Stimulated activated CD8-positive, alpha-beta memory T cell treated with anti-CD3 and anti-CD28 coated beads, Interleukin-4, amount 100 ng/mL, for 1 hour (primary cell): ENCODE results near the gene PHACTR3.

Experiments
- DNase-seq, 2 donors: peaks; one replicate each; pipeline ENCODE4 v3.0.0-alpha.2; 2020; ENCODE audit warnings: low read depth in 2 of 2, low spot score in 1 of 2

The PHACTR3 gene

GRCh38 chr20:59588236-59588855 is 16.0 kb upstream of the PHACTR3 start:
- DNase-seq: no peak

DNA sequence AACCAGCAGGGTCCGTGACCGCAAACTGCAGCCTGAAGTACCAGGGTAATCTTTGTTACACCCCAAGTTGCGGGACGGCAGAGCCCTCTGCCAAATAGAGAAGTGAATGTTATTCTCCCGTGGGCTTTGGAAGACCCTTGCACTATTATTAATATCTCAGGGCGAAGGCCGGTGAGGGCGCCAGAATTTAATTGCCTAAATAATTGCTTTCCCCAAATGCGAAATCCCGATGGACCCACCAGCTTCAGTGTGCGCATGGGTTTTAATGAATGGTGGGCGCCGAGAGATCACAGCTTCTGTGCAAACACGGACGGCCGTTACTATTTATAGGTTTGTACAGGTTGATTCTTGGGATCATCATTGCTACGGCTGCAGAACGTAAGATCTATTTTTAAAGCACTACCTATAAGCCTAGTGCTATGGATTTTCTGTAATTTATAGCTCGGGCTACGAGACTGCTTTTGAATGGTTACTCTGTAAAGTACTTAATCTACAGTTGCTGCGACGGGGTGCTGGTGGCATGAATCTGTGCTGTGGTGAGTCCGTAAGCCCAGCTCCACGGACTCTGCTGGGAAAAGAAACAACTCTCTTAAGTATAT is 15.2 kb upstream of the PHACTR3 start:
- DNase-seq: no peak

DNA sequence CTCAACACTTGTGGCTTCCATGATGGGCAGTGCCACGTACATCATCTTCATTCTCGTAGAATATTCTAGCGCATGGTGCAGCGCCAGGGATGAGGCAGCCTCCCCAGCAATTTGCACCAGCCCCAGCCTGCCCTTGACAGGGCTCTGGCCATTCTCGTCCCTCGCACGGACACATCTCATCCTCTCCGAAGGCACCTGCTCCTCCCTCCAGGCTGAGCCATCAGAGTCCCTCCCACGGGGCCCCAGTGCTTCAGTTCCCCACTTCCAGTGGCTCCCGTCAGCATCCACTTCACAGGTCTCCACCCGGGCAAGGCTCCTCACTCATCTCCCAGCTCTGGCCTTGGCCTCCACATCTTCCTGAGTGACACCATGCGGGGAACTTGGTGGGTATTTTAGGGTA is 13.3 kb upstream of the PHACTR3 start:
- DNase-seq: no peak

DNA sequence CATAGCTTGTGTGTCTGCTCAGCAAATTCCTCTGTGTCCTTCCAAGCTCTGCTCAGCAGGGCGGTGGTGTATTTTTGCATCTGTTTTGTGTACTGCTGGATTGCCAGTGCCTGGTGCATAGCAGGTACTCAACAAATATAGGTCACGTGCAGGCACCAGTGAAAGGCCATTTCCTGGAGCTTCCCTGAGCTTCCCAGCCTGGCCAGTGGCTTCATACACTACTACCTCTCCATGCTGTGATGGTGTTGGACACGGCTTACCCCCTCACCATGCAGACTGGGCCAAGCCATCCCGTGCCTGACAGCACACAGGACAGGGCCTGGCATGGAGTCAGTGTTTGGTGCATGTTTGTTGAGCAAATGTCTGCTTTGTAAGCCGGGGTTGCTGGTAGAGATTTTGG is 7.7 kb upstream of the PHACTR3 start:
- no peak for DNase-seq

DNA sequence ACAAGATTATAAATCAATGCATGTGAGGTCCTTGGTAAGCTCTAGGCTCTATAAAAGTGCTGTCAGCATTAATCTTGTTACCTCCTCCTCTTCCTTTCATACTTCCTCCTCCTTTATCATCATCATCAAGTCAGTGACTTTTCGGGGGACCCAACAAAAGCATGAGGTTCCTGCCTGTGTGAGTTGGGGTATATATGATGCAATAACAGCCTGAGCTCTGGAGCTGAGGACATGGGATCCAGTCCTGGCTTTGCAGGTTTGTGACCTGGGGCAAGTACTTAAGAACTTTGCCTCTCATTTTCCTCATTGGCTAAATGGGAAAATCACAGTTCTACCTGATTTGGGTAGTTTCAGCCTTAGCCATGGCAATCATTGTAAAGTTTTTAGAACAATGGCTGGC is 7.1 kb upstream of the PHACTR3 start:
- no peak for DNase-seq

- DNase-seq: no peak
Measured at GRCh38 chr20:59598625-59599310, 5.6 kb upstream of the PHACTR3 start.

- no peak for DNase-seq
Measured at GRCh38 chr20:59599941-59600340, 4.4 kb upstream of the PHACTR3 start.

- DNase-seq: no peak
Measured at GRCh38 chr20:59600472-59600871, 3.9 kb upstream of the PHACTR3 start.

DNA sequence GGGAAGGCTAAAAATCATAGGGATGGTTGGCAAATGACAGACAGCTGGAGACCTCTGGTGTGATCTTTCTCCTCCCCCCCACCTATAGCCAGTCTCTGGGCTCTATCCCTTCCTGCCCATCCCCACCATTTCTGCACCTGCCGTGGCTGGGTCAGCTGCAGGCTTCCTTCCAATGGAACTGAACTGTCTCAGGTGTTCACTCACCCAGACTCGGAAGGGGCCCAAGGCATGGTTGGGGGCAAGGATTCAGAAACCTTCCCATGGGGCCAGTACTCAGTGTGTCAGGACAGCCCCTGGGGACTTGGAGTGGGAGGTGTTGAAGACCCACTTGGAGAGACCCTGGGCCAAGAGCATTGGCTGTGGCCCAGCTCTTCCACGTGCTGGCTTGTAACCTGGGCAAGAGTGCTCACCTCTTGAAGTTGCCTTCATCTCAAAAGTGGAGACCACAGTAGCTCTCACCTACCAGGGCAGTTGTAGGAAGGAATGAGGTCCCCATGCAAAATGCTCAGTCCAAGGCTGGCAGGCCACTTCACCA is 1.7 kb upstream of the PHACTR3 start:
- DNase-seq: no peak

- no peak for DNase-seq
Measured at GRCh38 chr20:59603176-59603575, 1.2 kb upstream of the PHACTR3 start.

DNA sequence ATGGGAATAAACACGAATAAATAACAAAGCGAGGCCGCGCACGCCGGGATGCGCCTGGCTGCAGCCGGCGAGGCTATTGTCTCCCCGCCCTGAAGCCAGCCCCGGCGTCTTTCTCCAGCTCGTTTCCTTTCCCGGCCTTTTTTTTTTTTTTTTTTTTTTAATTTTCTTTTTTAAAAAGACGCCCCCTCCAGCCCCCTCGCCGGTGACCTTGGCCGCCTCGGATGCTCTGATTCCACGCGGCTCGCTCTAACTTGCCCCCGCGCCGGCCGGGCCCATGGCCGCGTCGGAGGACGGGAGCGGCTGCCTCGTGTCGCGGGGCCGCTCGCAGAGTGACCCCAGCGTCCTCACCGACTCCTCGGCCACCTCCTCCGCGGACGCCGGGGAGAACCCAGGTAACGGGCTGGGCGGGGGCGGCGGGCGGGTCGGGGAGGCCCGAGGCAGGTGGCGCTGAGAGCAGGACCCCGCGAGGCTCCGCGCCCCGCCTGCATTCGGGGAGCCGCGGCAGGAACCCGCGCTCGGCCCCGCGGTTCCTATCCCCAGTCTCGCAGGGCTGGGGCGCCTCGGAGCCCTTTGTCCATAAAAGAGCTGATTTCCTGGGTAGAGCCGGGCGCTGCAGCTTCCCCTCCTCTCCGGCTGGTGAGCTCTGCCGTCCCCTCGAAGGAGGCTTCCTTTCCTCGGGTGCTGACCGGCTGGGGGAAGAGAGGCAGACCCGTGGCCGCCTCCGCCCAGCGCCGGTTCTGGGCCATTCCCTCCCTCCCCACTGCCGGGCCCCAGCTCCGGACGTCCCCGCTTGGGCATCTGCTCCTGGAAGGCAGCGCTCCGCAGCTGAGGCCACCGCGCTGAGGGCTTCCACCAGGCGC is 631 bp downstream of the PHACTR3 start:
- no peak for DNase-seq

GRCh38 chr20:59605601-59606364 is 1.4 kb downstream of the PHACTR3 start:
- no peak for DNase-seq

DNA sequence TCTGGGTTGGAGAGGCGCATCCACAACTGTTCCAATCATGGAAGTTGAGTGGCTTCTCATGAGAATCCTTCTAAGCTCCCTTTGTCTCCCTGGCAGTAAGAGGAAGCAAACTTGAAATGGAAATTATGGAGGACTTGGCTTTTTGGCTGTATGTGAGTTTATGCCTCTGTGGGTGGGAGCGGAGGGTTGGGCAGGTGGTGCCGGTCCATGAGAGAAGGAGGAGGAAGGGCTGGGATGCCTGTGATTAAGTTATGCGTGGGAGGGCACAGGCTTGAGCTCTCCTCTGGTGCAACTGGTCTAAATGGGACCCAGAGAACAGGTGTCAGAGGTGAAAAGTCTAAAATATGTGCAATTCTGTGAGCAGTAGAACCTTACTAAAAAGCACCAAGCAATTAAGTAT is 2.2 kb downstream of the PHACTR3 start:
- DNase-seq: no peak

DNA sequence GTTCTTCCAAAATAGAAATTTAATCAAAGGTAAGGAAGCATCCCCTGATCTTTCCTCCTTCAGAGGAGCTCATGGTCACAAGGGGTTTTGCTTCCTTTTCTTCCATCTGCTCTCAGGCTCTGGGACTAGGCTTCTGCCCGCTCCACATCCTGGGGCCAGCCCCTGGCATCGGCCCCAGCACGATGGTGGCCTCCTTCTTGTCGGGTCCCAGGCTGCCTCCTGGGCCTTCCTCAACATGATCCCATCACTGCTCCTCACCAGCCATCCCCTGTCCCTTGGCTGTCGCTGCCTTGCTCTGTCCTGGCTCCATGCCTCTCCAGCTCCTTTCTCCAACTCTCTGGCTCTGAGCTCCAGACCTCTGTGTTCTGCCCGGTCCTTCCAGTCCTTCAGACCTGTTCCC is 4.1 kb downstream of the PHACTR3 start:
- DNase-seq: no peak

DNA sequence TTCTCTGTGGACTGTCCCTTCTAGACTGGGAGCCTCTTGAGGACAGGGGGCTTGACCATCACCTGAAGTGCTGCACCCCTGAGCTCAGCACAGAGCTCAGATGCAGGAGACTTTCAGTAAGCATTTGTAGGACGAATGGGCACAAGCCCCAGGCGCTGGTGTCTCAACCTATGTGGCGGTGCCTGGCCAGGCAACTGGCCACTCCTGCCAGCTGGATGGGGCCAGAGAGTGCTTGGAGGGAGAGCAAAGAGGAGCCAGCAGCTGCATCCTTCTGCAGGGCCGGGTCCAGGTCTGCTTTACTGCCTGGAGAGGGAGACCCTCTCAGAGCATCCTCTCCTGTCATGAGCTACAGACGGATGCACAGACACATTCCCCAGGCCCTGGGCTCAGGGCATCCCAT is 4.5 kb downstream of the PHACTR3 start:
- DNase-seq: no peak

GRCh38 chr20:59611286-59611685 is 6.9 kb downstream of the PHACTR3 start:
- DNase-seq: no peak

GRCh38 chr20:59613861-59614260 is 9.5 kb downstream of the PHACTR3 start:
- DNase-seq: no peak

- no peak for DNase-seq
Measured at GRCh38 chr20:59614714-59615113, 10.4 kb downstream of the PHACTR3 start.

- no peak for DNase-seq
Measured at GRCh38 chr20:59616306-59616705, 12.0 kb downstream of the PHACTR3 start.

- DNase-seq: no peak
Measured at GRCh38 chr20:59617221-59617620, 12.9 kb downstream of the PHACTR3 start.

DNA sequence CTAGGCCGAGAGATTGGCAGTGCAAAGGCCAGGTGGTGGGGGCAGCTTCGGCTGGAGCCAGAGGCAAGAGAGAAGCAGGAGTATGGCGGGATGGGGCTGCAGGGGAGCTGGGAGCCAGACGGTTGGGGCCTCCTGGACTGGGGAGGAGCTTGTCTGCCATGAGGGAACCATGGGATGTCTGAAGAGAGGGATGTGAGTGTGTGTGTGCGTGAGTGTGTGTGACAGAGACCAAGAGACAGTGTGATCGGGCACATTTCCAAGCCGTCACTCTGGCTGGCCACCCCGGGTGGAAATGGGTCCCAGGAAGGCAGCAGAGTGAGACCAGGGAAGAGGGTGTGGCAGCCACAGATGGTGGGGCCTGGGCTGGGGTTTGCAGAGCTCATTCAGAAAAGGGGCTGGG is 13.8 kb downstream of the PHACTR3 start:
- no peak for DNase-seq
